Naive B cell (primary cell): ENCODE results near the gene CYSRT1. TPM values are rescaled to one million over a fixed set of nuclear protein-coding genes. Genes with fewer than 3 reads are reported as not detected.

Experiments used
- ATAC-seq, 2 donors: fragments of 150-1000 bp; cut with Tn5 transposase; 2 replicates each; pipeline ENCODE4 v1.10.0; 2021; ENCODE audit warnings: low read depth in 2 of 2, mild to moderate bottlenecking in 2 of 2, moderate library complexity in 2 of 2
- DNase-seq: peaks from one replicate; pipeline ENCODE4 v3.0.0; 2022
- H3K27ac Mint-ChIP-seq, 6 donors: one replicate each; pipeline ENCODE4 v1.8.0; 2020 to 2022; ENCODE audit warnings: mild to moderate bottlenecking in 6 of 6, mixed read lengths in 6 of 6, moderate library complexity in 5 of 6, inconsistent platforms in 2 of 6
- H3K27me3 Mint-ChIP-seq, 3 donors: one replicate each; pipeline ENCODE4 v1.8.0; 2021 to 2022; ENCODE audit warnings: mixed read lengths in 3 of 3, mild to moderate bottlenecking in 1 of 3
- H3K36me3 Mint-ChIP-seq, 2 donors: one replicate each; pipeline ENCODE4 v1.8.0; 2020 to 2022; ENCODE audit warnings: mixed read lengths in 2 of 2, inconsistent platforms in 1 of 2, mild to moderate bottlenecking in 1 of 2
- H3K4me1 Mint-ChIP-seq, 3 donors: one replicate each; pipeline ENCODE4 v1.8.0; 2020 to 2022; ENCODE audit warnings: mixed read lengths in 3 of 3, inconsistent platforms in 1 of 3, mild to moderate bottlenecking in 1 of 3, moderate library complexity in 1 of 3
- H3K4me3 Mint-ChIP-seq, 8 donors: one replicate each; pipeline ENCODE4 v1.8.0; 2020 to 2022; ENCODE audit warnings: mild to moderate bottlenecking in 8 of 8, mixed read lengths in 8 of 8, moderate library complexity in 8 of 8, inconsistent platforms in 2 of 8
- H3K9me3 Mint-ChIP-seq, 7 donors: one replicate each; pipeline ENCODE4 v1.8.0; 2020 to 2022; ENCODE audit warnings: mixed read lengths in 7 of 7, mild to moderate bottlenecking in 5 of 7, inconsistent platforms in 2 of 7, moderate library complexity in 1 of 7
- polyA plus RNA-seq, 6 donors: library from polyadenylated mRNA; unstranded; fragments of 300-500 nt; fragmentation: Illumina TruSeq; gene quantifications; one replicate each; pipeline ENCODE4 v1.2.3, GENCODE V29; 2021; ENCODE audit warnings: low read depth in 6 of 6

Gene CYSRT1
- polyA plus RNA-seq = not detected

GRCh38 chr9:137224830-137225694 lies at the start of gene CYSRT1:
Gene CYSRT1, plus strand, starts transcription at chr9:137225174. Its CDS starts 448 bp downstream, at chr9:137225622.
- H3K36me3 Mint-ChIP-seq = no peaks in the 10 kb centered on the region
- H3K4me1 Mint-ChIP-seq = peaks cover 6 to 12% (median 11%) of the 10 kb centered on the region in 3 donors
- H3K9me3 Mint-ChIP-seq = peaks cover 0 to 2% (median 0%) of the 10 kb centered on the region in 7 donors
- H3K27ac Mint-ChIP-seq = peak within 1 kb of the TSS in 3 of 6 donors; percentile 79 to 97 (median 80)
- DNase-seq (no peak), ATAC-seq (no peak)
- H3K4me3 Mint-ChIP-seq = peak within 1 kb of the TSS; percentile 75 to 92 (median 80)
- peaks cover 0 to 15% (median 8%) of the 10 kb centered on the region in 3 donors for H3K27me3 Mint-ChIP-seq

- Mint-ChIP-seq H3K9me3 (no peaks in the 10 kb centered on the region), H3K27ac (peak overlapping the region in 2 of 6 donors; percentile 23 to 63), H3K4me3 (peak overlapping the region in 1 of 8 donors; percentile 68), H3K4me1 (peaks cover 0 to 10% (median 6%) of the 10 kb centered on the region in 3 donors), H3K27me3 (peaks cover 0 to 13% (median 2%) of the 10 kb centered on the region in 3 donors), H3K36me3 (no peaks in the 10 kb centered on the region)
- DNase-seq (no peak), ATAC-seq (peak; percentile 19 to 34)
These were observed 49.5 kb upstream of the CYSRT1 start for GRCh38 chr9:137175345-137175961.

GRCh38 chr9:137176302-137177182 lies 48.4 kb upstream of the CYSRT1 start:
- Mint-ChIP-seq H3K27ac (peak overlapping the region in 3 of 6 donors; percentile 19 to 76 (median 23)), H3K36me3 (no peaks in the 10 kb centered on the region), H3K4me3 (peak overlapping the region in 1 of 8 donors; percentile 21), H3K4me1 (peaks cover 0 to 10% (median 4%) of the 10 kb centered on the region in 3 donors), H3K27me3 (peaks cover 0 to 2% (median 0%) of the 10 kb centered on the region in 3 donors), H3K9me3 (no peaks in the 10 kb centered on the region)
- ATAC-seq = peak; percentile 62 to 66
- no peak for DNase-seq

GRCh38 chr9:137178201-137178938 lies 46.6 kb upstream of the CYSRT1 start:
- H3K4me3 Mint-ChIP-seq = no peak overlapping the region
- no peak for DNase-seq
- H3K9me3 Mint-ChIP-seq = no peaks in the 10 kb centered on the region
- no peak for ATAC-seq
- peaks cover 0 to 10% (median under 1%) of the 10 kb centered on the region in 3 donors for H3K4me1 Mint-ChIP-seq
- H3K36me3 Mint-ChIP-seq = peaks cover 0 to 2% of the 10 kb centered on the region in 2 donors
- H3K27ac Mint-ChIP-seq = peak overlapping the region in 1 of 6 donors; percentile 63
- no peaks in the 10 kb centered on the region for H3K27me3 Mint-ChIP-seq

- no peak overlapping the region for H3K27ac Mint-ChIP-seq
- DNase-seq (no peak), ATAC-seq (no peak)
- H3K4me3 Mint-ChIP-seq = no peak overlapping the region
- no peaks in the 10 kb centered on the region for H3K27me3 Mint-ChIP-seq
- H3K36me3 Mint-ChIP-seq = peaks cover 0 to 9% of the 10 kb centered on the region in 2 donors
- no peaks in the 10 kb centered on the region for H3K9me3 Mint-ChIP-seq
- peaks cover 0 to 12% (median 3%) of the 10 kb centered on the region in 3 donors for H3K4me1 Mint-ChIP-seq
These were observed 45.9 kb upstream of the CYSRT1 start for GRCh38 chr9:137178939-137179630.

- H3K27me3 Mint-ChIP-seq = no peaks in the 10 kb centered on the region
- ATAC-seq = no peak
- no peak overlapping the region for H3K27ac Mint-ChIP-seq
- no peak for DNase-seq
- no peaks in the 10 kb centered on the region for H3K9me3 Mint-ChIP-seq
- peaks cover 0 to 13% of the 10 kb centered on the region in 2 donors for H3K36me3 Mint-ChIP-seq
- no peak overlapping the region for H3K4me3 Mint-ChIP-seq
- peaks cover 0 to 15% (median 9%) of the 10 kb centered on the region in 3 donors for H3K4me1 Mint-ChIP-seq
These were observed 45.2 kb upstream of the CYSRT1 start for GRCh38 chr9:137179761-137180160.

- Mint-ChIP-seq H3K9me3 (no peaks in the 10 kb centered on the region), H3K36me3 (peaks cover 0 to 13% of the 10 kb centered on the region in 2 donors), H3K27me3 (no peaks in the 10 kb centered on the region), H3K27ac (no peak overlapping the region), H3K4me1 (peaks cover 3 to 15% (median 9%) of the 10 kb centered on the region in 3 donors), H3K4me3 (no peak overlapping the region)
- ATAC-seq = no peak
- DNase-seq = no peak
These were observed 44.5 kb upstream of the CYSRT1 start for GRCh38 chr9:137180491-137180890.

- ATAC-seq (no peak), DNase-seq (no peak)
- H3K4me1 Mint-ChIP-seq = peaks cover 10 to 15% (median 13%) of the 10 kb centered on the region in 3 donors
- H3K9me3 Mint-ChIP-seq = no peaks in the 10 kb centered on the region
- H3K4me3 Mint-ChIP-seq = peak overlapping the region in 1 of 8 donors; percentile 33
- H3K27me3 Mint-ChIP-seq = no peaks in the 10 kb centered on the region
- H3K36me3 Mint-ChIP-seq = peaks cover 0 to 13% of the 10 kb centered on the region in 2 donors
- no peak overlapping the region for H3K27ac Mint-ChIP-seq
These were observed 43.3 kb upstream of the CYSRT1 start for GRCh38 chr9:137181680-137182079.

- Mint-ChIP-seq H3K4me3 (peak overlapping the region in 1 of 8 donors; percentile 38), H3K4me1 (peaks cover 20 to 26% (median 25%) of the 10 kb centered on the region in 3 donors), H3K36me3 (peaks cover 0 to 13% of the 10 kb centered on the region in 2 donors), H3K27ac (no peak overlapping the region), H3K27me3 (no peaks in the 10 kb centered on the region), H3K9me3 (no peaks in the 10 kb centered on the region)
- DNase-seq = no peak
- ATAC-seq = no peak
These were observed 42.1 kb upstream of the CYSRT1 start for GRCh38 chr9:137182836-137183235.

GRCh38 chr9:137183980-137184595 lies 40.9 kb upstream of the CYSRT1 start:
- no peaks in the 10 kb centered on the region for H3K9me3 Mint-ChIP-seq
- H3K27ac Mint-ChIP-seq = peak overlapping the region in 2 of 6 donors; percentile 16 to 22
- DNase-seq = no peak
- no peaks in the 10 kb centered on the region for H3K27me3 Mint-ChIP-seq
- H3K36me3 Mint-ChIP-seq = peaks cover 0 to 13% of the 10 kb centered on the region in 2 donors
- ATAC-seq = no peak
- H3K4me3 Mint-ChIP-seq = peak overlapping the region in 5 of 8 donors; percentile 15 to 70 (median 38)
- peaks cover 27 to 30% (median 29%) of the 10 kb centered on the region in 3 donors for H3K4me1 Mint-ChIP-seq

GRCh38 chr9:137184881-137185660 lies 39.9 kb upstream of the CYSRT1 start:
- Mint-ChIP-seq H3K4me1 (peaks cover 28 to 38% (median 36%) of the 10 kb centered on the region in 3 donors), H3K4me3 (peak overlapping the region in 2 of 8 donors; percentile 33 to 60), H3K9me3 (no peaks in the 10 kb centered on the region), H3K27ac (peak overlapping the region in 1 of 6 donors; percentile 26), H3K27me3 (no peaks in the 10 kb centered on the region), H3K36me3 (peaks cover 0 to 13% of the 10 kb centered on the region in 2 donors)
- DNase-seq = no peak
- ATAC-seq = no peak
